GM18520 (cell line): ENCODE data around the gene KLF12.

Source experiments
- ATAC-seq: cut with Tn5 transposase; IDR thresholded peaks from one replicate; pipeline ENCODE4 v1.9.1; 2021; ENCODE audit not compliant: unreplicated experiment

KLF12 gene

DNA sequence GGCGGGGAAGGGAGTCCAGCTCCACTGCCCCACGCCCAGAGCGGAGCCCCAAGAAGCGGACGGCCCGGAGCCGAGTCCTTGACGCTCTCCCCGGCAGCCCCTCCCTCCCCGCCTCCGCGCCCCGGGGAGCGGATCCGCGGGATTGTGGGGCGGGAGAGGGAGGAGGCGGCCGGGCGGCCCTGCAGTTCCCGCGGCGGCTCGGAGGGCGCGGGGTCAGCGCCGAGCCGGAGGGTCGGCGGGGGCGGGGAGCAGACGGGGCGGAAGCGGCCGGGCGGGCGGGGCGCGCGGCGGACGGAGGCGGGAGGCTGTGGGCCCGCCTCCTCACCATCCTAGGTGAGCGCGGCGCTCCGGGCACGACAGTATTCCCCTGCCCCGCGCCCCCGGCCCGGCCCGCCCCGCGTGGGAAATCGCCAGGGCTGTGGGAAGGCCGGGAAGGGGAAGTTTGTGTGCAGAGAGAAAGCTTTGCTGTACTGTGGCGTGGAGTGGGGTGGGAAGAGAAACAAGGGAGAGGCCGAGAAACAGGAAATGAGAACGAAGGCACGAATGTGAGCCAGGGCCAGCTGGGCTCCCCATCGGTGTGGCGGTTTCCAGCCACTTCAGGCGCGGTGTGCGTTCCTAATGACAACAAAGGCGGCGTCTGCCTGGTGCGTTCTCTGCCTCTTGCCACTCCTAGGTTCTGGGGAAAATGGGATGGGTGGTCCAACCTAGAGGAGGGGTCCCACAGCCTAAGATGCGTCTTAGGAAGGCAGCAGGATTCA, 1.3 kb upstream of the KLF12 start:
- ATAC-seq, result peak; percentile 31

- peak; percentile 22 for ATAC-seq
Observed at GRCh38 chr13:74134777-74135325, 647 bp upstream of the KLF12 start.

GRCh38 chr13:74133657-74134201, 475 bp downstream of the KLF12 start:
- peak; percentile 29 for ATAC-seq

GRCh38 chr13:74132776-74133656, 1.2 kb downstream of the KLF12 start:
- ATAC-seq, result no peak

DNA sequence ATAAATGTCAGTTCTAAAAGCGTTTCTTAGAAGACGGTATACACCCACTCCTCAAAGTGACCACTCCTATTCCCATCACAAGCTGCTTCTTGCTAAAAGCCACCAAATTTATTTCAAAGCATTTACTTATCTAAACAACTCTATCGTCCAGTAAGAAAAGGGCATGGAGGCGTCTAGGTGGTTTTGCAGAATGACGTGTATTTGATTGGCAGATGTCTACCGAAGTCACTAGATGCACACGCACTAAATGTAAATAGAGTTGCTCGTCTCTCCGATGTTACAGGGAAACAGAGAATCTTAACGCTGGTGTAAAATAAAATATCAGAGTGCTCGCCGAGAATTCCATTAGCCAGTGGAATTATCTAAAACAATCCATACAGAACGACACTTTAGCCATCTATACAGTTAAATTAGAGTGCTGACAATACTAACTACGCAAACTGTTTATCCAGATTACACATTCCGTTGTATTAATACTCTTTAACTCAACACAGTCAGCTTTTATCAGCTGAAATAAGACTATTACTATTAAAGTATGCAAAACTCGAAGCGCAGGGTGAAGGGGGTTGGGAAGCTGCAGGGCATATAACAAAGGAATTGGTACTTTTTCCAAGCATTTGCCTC, 1.9 kb downstream of the KLF12 start:
- ATAC-seq, result no peak

DNA sequence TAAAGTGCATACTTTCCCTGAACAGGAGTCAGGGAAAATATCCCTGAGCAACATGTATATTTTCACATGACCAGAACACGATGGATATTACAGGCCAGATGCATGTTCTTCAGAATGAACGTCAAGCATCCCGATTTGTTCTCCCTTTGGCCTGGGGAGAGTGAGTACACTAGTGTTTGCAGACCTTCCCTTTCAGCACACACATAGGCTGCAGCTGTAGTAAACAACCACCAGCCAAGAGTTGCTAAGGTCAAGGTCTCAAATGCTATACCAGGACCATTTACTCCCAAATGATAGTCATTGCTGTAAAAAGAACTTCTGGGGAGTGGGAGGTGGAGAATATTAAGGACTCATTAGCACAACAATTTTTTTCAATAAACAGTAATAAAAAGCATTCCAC, 3.0 kb downstream of the KLF12 start:
- ATAC-seq, result no peak

- ATAC-seq, result no peak
Observed at GRCh38 chr13:74129500-74130191, 4.6 kb downstream of the KLF12 start.

DNA sequence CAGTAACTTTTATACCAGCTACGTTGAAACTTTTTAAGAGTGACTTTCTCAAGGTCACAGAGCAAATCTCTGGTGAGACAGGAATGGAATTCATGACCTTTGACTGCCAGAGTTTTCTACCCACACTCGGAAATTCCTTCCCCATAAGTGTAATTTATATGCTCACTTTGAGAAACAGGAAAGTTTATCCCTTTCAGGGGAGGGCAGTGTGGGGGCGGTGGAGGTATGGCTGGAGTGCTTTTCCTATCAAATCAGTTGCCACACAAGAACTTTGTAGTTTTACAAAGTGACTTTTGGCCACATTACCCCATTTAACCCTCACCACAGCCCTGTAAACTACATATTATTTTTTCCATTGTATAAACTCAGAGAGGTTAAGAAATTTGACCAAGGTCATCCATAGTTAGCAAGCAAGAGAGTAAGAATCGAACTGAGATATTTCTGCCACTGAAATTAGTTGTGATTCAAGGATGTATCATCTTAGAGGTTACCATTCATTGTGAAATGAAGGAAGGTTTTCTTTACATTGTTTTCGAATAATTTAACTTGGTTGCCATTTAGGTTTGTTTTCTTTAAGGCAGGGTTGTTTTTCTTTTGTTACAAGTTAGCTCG, 5.9 kb downstream of the KLF12 start:
- ATAC-seq, result no peak

DNA sequence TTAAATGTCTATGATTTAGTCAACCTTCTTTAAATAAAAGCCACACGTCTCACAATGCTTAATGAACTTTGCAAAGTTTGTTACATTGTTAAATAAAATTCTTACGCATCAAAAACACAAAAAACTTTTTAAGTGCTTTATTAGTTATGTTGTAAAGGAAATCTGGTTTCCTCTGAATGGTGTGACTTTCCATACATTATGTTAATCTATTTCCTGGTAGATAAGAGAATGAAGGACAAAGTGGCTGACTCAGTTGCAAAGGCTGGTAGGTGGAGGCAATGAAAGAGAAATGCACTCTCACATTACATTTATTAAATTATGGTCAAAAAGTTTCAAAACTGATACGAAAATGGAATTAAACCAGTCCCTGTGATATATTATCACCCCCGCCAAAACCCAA, 15.9 kb downstream of the KLF12 start:
- no peak for ATAC-seq

- ATAC-seq, result no peak
Observed at GRCh38 chr13:74117207-74117705, 16.9 kb downstream of the KLF12 start.

GRCh38 chr13:74115133-74115532, 19.1 kb downstream of the KLF12 start:
- no peak for ATAC-seq

DNA sequence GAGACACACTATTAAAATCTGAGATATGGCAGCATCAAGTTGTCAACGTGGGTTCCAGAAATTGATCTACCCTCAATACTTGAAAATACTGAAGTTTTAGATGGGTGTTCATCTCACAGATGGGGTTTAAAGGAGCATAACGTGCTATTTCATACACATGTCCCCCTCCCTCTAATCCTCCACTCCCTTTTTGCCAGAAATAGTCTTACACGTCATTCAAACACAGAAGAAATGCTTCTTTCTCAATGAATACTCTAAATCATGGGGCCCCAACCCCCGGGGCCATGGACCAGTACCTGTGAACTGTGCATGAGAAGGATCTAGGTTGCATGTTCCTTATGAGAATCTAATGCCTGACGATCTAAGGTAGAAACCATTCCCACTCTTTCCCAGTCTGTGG, 19.6 kb downstream of the KLF12 start:
- no peak for ATAC-seq

GRCh38 chr13:74114202-74114601, 20.0 kb downstream of the KLF12 start:
- ATAC-seq, result no peak

GRCh38 chr13:74111901-74112824, 22.0 kb downstream of the KLF12 start:
- no peak for ATAC-seq

- ATAC-seq, result no peak
Observed at GRCh38 chr13:74111399-74111798, 22.8 kb downstream of the KLF12 start.

- ATAC-seq, result no peak
Observed at GRCh38 chr13:74110053-74110452, 24.2 kb downstream of the KLF12 start.

GRCh38 chr13:74107598-74107997, 26.6 kb downstream of the KLF12 start:
- ATAC-seq, result no peak

- no peak for ATAC-seq
Observed at GRCh38 chr13:74105871-74106270, 28.3 kb downstream of the KLF12 start.
